ENCODE measurements around the gene ZNF628.

ZNF628 gene

GRCh38 chr19:55451163-55451964 is 25.1 kb upstream of the ZNF628 start:
- no peak for DNase-seq

GRCh38 chr19:55451965-55452748 is 24.3 kb upstream of the ZNF628 start:
- no peak for DNase-seq

- DNase-seq: peak; percentile 43
Observed at GRCh38 chr19:55452749-55453346, 23.6 kb upstream of the ZNF628 start.

- no peak for DNase-seq
Observed at GRCh38 chr19:55453511-55454260, 22.7 kb upstream of the ZNF628 start.

DNA sequence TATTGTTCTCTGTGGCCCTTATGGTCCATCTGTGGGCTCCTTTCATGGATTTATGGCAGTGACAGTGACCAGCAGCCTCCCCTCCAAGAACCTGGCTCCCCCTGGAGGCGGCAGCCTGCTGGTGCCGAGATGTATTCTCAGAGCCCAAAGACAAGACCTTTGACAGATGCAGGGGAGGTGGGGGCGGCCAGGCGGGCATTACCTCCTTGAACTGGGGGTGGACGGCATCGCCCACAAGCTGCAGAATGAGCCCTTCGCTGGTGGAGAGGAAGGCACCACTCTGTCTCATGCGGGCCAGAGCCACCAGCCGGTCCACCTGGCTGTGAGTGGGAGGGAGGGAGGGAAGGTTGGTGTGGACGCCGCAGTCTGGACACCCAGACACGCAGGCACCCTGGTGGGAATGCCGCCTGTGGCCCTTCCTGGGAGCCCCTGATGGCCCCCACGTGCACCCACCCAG is 21.6 kb upstream of the ZNF628 start:
- DNase-seq: peak; percentile 56

DNA sequence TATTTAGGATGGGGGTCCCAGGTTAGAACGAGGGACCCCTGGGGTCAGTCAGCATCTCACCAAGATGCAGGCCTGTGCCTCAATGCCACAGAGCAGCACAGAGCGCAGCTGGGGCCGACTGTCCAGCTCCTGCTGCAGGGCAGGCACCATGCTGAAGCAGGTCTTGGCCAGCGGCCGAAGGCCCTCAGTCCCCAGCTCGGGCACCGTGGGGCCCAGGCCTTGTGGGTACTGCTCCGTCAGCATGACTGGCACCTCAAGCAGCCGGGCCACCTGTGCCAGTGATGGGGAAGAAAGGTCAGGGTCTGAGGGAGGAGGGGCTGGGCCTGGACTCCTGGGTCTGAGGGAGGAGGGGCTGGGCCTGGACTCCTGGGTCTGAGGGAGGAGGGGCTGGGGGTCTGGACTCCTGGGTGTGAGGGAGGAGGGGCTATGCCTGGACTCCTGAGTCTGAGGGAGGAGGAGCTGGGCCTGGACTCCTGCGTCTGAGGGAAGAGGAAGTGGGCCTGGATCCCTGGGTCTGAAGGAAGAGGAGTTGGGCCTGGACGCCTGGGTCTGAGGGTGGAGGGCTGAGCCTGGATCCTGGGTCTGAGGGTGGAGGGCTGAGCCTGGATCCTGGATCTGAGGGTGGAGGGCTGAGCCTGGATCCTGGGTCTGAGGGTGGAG is 20.7 kb upstream of the ZNF628 start:
- no peak for DNase-seq

GRCh38 chr19:55456347-55456746 is 20.1 kb upstream of the ZNF628 start:
- no peak for DNase-seq

- DNase-seq: no peak
Observed at GRCh38 chr19:55457683-55458457, 18.5 kb upstream of the ZNF628 start.

- no peak for DNase-seq
Observed at GRCh38 chr19:55459551-55459949, 16.9 kb upstream of the ZNF628 start.

GRCh38 chr19:55459950-55460657 is 16.3 kb upstream of the ZNF628 start:
- no peak for DNase-seq

DNA sequence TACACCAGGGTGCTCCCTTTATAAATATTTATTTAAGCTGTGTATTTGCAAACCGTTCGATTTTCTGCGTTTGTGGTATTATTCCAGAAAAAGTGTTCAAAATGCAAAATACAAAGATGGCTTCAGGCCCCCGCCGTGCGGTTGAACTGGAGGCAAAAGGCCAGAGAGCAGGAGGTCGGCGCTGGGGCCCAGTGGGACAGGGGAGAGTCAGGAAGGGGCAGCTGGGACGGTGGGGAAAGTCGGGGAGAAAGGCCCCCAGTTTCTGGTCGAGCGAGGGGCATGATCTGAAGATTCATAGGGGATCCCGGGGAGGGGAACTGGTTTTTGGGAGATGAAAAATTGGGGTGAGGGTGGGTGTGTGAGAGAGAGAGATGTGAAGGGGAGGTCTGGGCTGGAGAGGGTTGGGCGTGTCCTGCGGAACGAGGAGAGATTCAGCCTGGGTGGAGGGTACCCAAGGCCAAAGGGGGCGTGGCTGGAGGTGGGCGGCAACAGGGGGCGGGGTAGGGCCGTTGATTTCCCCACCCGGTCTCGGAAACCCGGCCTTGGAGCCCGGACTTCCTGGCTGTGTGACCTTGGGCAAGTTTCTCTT is 15.7 kb upstream of the ZNF628 start:
- peak; percentile 73 for DNase-seq

DNA sequence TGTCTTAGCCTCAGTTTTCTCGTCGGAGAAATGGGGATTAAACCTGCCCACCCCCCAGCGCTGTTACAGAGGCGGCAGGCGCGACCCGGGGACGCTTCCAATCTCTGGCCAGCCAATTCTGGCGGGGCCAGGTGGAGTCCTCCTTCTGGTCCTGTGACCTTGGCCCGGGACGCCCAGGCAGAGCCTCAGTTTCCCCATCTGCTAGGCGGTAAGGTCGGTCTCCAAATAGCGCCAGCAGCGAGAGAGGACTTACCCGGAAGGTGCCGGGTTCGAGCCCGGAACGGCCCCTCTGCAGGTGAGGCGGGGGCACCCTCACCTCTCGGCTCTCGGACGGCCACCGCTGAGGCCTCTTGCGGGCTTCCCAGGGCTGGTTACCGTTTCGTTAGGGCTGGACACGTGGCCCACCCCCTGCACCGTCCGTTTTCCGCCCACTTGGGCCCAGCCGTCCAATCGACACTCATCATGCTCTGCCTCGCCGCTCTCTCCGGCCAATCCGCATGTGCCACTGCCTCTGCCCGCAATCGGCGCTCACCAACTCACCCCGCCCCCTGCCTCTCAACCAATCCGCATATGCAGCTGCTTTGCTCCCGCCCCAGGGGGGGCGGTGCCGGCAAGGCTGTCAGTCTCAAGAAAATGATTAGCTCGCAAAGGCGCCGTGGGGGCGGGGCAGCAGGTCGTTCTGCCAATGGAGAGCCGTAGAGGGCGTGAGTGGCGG is 15.0 kb upstream of the ZNF628 start, which contains the start of gene ISOC2:
Gene ISOC2, minus strand, starts transcription at position 384 of the 715 bp plus-strand sequence. CDS start 5,156 bp downstream, outside the sequence.
- peak; percentile 100 for DNase-seq

- no peak for DNase-seq
Observed at GRCh38 chr19:55461974-55462626, 14.3 kb upstream of the ZNF628 start.

DNA sequence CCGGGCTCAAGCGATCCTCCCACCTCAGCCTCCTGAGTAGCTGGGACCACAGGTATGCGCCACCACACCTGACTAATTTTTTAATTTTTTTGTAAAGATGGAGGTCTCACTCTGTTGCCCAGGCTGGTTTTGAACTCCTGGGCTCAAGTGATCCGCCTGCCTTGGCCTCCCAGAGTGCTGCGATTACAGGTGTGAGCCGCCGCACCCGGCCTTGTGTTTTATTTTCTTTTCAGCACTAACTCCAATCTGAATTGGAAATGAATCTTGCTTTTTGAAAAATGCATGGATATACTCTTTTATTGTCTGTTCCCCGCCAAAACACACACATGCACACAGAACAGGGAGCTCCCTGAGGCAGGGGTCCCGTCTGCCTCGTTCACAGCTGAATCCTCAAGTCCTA is 13.7 kb upstream of the ZNF628 start:
- DNase-seq: no peak

GRCh38 chr19:55463583-55464031 is 12.8 kb upstream of the ZNF628 start:
- DNase-seq: no peak

DNA sequence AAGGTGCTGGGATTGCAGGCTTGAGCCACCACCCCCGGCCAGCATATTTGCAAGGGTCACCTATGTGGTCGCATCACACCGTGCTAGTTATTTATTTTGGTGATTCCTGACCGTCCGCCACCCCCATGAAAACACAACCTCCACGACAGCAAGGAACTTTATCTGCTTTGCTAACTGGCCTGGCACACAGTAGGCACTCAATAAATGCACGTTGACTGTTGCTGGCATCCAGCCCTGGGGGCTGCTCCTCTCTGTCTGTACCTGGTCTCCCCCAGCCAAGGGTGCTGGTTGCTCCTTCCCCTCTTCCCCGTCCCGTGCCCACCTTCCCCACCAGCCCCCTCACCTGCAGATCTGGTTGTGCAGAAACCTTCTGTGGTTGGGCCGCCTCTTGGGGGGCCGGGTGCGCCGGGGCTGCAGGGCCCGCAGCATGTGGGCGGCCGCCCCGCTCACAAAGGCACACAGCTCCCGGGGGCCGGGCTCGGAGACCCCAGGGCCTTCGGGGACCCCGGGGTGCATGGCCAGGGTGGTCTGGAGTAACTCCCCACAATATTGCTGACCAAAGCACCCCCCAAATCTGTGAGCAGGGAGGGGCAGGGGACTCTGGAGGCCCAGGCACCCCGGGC is 12.3 kb upstream of the ZNF628 start:
- DNase-seq: no peak

GRCh38 chr19:55464662-55465054 is 11.8 kb upstream of the ZNF628 start, which contains the start of gene C19orf85:
C19orf85 (minus strand) TSS chr19:55464751; CDS start chr19:55464554, 197 bp downstream.
- no peak for DNase-seq

Data from HCEC 1CT (cell line).